Psoas muscle (tissue), 8 donors: Measurements from ENCODE around the gene KIR3DL2. TPM values are rescaled to one million over a fixed set of nuclear protein-coding genes. Genes with fewer than 3 reads are reported as not detected.

Experiments used
- ATAC-seq, 4 donors: fragments of 200-7000 bp; cut with Tn5 transposase; one replicate each; pipeline ENCODE4 v1.9.1; 2020; ENCODE audit warnings: moderate library complexity in 3 of 4, mild to moderate bottlenecking in 2 of 4
- DNase-seq, 2 donors: peaks; one replicate each; pipeline ENCODE4 v3.0.0-alpha.2; 2020
- H3K27ac ChIP-seq: fragments of 200-600 bp; one replicate; pipeline ENCODE4 v1.8.0; 2022
- H3K27me3 ChIP-seq, 3 donors: fragments of 200-600 bp in 1 of 3; one replicate each; pipeline versions ENCODE4 v1.6.1 to v1.8.0; 2013 to 2022; ENCODE audit warnings: low read length in 2 of 3, mild to moderate bottlenecking in 2 of 3, moderate library complexity in 1 of 3; ENCODE audit not compliant: insufficient read depth in 3 of 3
- H3K36me3 ChIP-seq, 2 donors: fragments of 200-600 bp in 1 of 2; one replicate each; pipeline versions ENCODE4 v1.6.1 to v1.8.0; 2013 to 2022; ENCODE audit warnings: low read depth in 1 of 2, mild to moderate bottlenecking in 1 of 2, moderate library complexity in 1 of 2; ENCODE audit not compliant: insufficient read depth in 1 of 2
- H3K4me1 ChIP-seq: fragments of 200-600 bp; one replicate; pipeline ENCODE4 v1.8.0; 2022
- H3K4me3 ChIP-seq: fragments of 200-600 bp; one replicate; pipeline ENCODE4 v1.8.0; 2022; ENCODE audit warnings: mild to moderate bottlenecking
- H3K9me3 ChIP-seq: fragments of 200-600 bp; one replicate; pipeline ENCODE4 v1.8.0; 2022
- CTCF ChIP-seq: fragments of 200-600 bp; IDR thresholded peaks from one replicate; pipeline ENCODE4 v1.8.0; 2022; ENCODE audit warnings: antibody characterized with exemption
- WGBS, 3 donors: extraction: QIAGEN DNeasy Blood & Tissue Kit; methylation state at CpG; one replicate each; pipeline versions ENCODE4 v1.1.6 to v1.1.7; 2013; 5-methylcytosine and 5-hydroxymethylcytosine counted together
- intact Hi-C, 2 donors: fragments of 100-400 bp; cut with DNase I; formaldehyde crosslinking; loops; one replicate each; pipeline versions ENCODE4 v1.11.0 to v1.14.2; 2022
- polyA plus RNA-seq, 3 donors: library from polyadenylated mRNA; stranded (reverse); fragments of 200-250 nt; gene quantifications; one replicate each; pipeline ENCODE4 v1.2.3, GENCODE V29; 2013
- total RNA-seq, 4 donors: library from RNA; stranded (reverse); fragmentation: NEBNext Ultra II Directional in 2 of 4; extraction: Animal tissue kit (Norgen Biotek cat#: 25700) in 2 of 4; gene quantifications; one replicate each; pipeline versions ENCODE4 v1.2.1 to v1.2.4, GENCODE V29; 2021 to 2023
- donor health status: healthy with polysubstance abuse.
- donor health status: DM: no; HTN: no; CAD: no; lungs with moderate emphysema.
- donor health status: Bipolar disorder and iron deficiency.
- donor health status: healthy.
- donor health status: DM: yes; HTN: yes; CAD: no.
- donor health status: DM: no; HTN: no; CAD: no.
- donor health status: DM: no; HTN: no; CAD: no.
- donor health status: DM: yes; HTN: yes; CAD: no.

The KIR3DL2 gene
- total and polyA plus RNA-seq, 7 donors, result 0.03 TPM; not detected in 6

- H3K36me3 ChIP-seq, result no peaks in the 10 kb centered on the region
- no peaks in the 10 kb centered on the region for H3K27me3 ChIP-seq
- DNase-seq, result no peak
- no peak overlapping the region for H3K4me3 ChIP-seq
- intact Hi-C loops, result no loop called here
- H3K9me3 ChIP-seq, result no peaks in the 10 kb centered on the region
- TF ChIP-seq CTCF, result no peak
- 71 to 82% (median 80%) methylated on average over 3 of the region's 3 CpGs for WGBS, 3 donors
- no peaks in the 10 kb centered on the region for H3K4me1 ChIP-seq
- H3K27ac ChIP-seq, result no peak overlapping the region
- no peak for ATAC-seq
These were observed 21.5 kb downstream of the KIR3DL2 start for GRCh38 chr19:54871696-54872095.

- no peaks in the 10 kb centered on the region for H3K4me1 ChIP-seq
- intact Hi-C loops, result no loop called here
- no peak within 1 kb of the TSS for H3K27ac ChIP-seq
- WGBS, 3 donors, result 71 to 72% (median 72%) methylated on average over 8 of the region's 8 CpGs
- ATAC-seq, result no peak
- H3K36me3 ChIP-seq, result no peaks in the 10 kb centered on the region
- H3K27me3 ChIP-seq, result no peaks in the 10 kb centered on the region
- no peaks in the 10 kb centered on the region for H3K9me3 ChIP-seq
- no peak for TF ChIP-seq CTCF
- no peak for DNase-seq
- H3K4me3 ChIP-seq, result no peak within 1 kb of the TSS
These were observed 23.7 kb downstream of the KIR3DL2 start, which contains the start of gene FCAR for GRCh38 chr19:54873990-54874389. FCAR (plus strand) TSS chr19:54874235; CDS start chr19:54874290, 55 bp downstream.

GRCh38 chr19:54875506-54875905 is 25.3 kb downstream of the KIR3DL2 start:
- Histone ChIP-seq H3K4me1 (no peaks in the 10 kb centered on the region), H3K27me3 (no peaks in the 10 kb centered on the region), H3K9me3 (no peaks in the 10 kb centered on the region), H3K27ac (no peak overlapping the region), H3K4me3 (no peak overlapping the region), H3K36me3 (no peaks in the 10 kb centered on the region)
- TF ChIP-seq CTCF, result no peak
- DNase-seq, result no peak
- 54 to 66% (median 56%) methylated on average over 2 of the region's 2 CpGs for WGBS, 3 donors
- intact Hi-C loops, result no loop called here
- ATAC-seq, result no peak

- no peak overlapping the region for H3K27ac ChIP-seq
- ATAC-seq, result no peak
- TF ChIP-seq CTCF, result no peak
- H3K36me3 ChIP-seq, result no peaks in the 10 kb centered on the region
- DNase-seq, result no peak
- no peak overlapping the region for H3K4me3 ChIP-seq
- H3K4me1 ChIP-seq, result no peaks in the 10 kb centered on the region
- no peaks in the 10 kb centered on the region for H3K27me3 ChIP-seq
- 59 to 76% (median 72%) methylated on average over 3 of the region's 3 CpGs for WGBS, 3 donors
- no peaks in the 10 kb centered on the region for H3K9me3 ChIP-seq
- intact Hi-C loops, result no loop called here
These were observed 27.2 kb downstream of the KIR3DL2 start for GRCh38 chr19:54877471-54877870.

GRCh38 chr19:54881884-54882283 is 31.6 kb downstream of the KIR3DL2 start:
- Histone ChIP-seq H3K27me3 (no peaks in the 10 kb centered on the region), H3K9me3 (no peaks in the 10 kb centered on the region), H3K36me3 (no peaks in the 10 kb centered on the region), H3K27ac (no peak overlapping the region), H3K4me3 (no peak overlapping the region), H3K4me1 (no peaks in the 10 kb centered on the region)
- TF ChIP-seq CTCF, result no peak
- ATAC-seq (no peak), DNase-seq (no peak)
- WGBS, 3 donors, result 48 to 60% (median 53%) methylated on average over 6 of the region's 6 CpGs
- intact Hi-C loops, result no loop called here
